Endothelial cell (in vitro differentiated cells): Measurements from ENCODE around the gene KRT6A. TPM values are rescaled to one million over a fixed set of nuclear protein-coding genes. Genes with fewer than 3 reads are reported as not detected.

Source experiments
- DNase-seq: peaks from one replicate; pipeline ENCODE4 v3.0.0; 2021; ENCODE audit warnings: low spot score
- H3K27ac Mint-ChIP-seq: one replicate; pipeline ENCODE4 v1.8.0; 2021; ENCODE audit warnings: mixed read lengths, inconsistent platforms; ENCODE audit not compliant: unreplicated experiment
- H3K27me3 Mint-ChIP-seq: one replicate; pipeline ENCODE4 v1.8.0; 2021; ENCODE audit warnings: mild to moderate bottlenecking, moderate library complexity, mixed read lengths, inconsistent platforms; ENCODE audit not compliant: unreplicated experiment
- H3K36me3 Mint-ChIP-seq: one replicate; pipeline ENCODE4 v1.8.0; 2021; ENCODE audit warnings: mild to moderate bottlenecking, low read depth, mixed read lengths, inconsistent platforms; ENCODE audit not compliant: unreplicated experiment
- H3K4me1 Mint-ChIP-seq: one replicate; pipeline ENCODE4 v1.8.0; 2021; ENCODE audit warnings: mild to moderate bottlenecking, mixed read lengths, inconsistent platforms; ENCODE audit not compliant: unreplicated experiment
- H3K4me3 Mint-ChIP-seq: one replicate; pipeline ENCODE4 v1.8.0; 2021; ENCODE audit warnings: mild to moderate bottlenecking, mixed read lengths, inconsistent platforms; ENCODE audit not compliant: unreplicated experiment
- H3K9me3 Mint-ChIP-seq: one replicate; pipeline ENCODE4 v1.8.0; 2021; ENCODE audit warnings: mixed read lengths, inconsistent platforms; ENCODE audit not compliant: unreplicated experiment
- CTCF ChIP-seq: fragments of 200-600 bp; sonication (generic); IDR thresholded peaks from one replicate; pipeline ENCODE4 v1.5.0; 2021; ENCODE audit warnings: antibody characterized with exemption; ENCODE audit not compliant: unreplicated experiment
- long read RNA-seq: library from polyadenylated mRNA; unstranded; transcript quantifications from one replicate; pipeline ENCODE4 v2.0.0, GENCODE V29; 2020; ENCODE audit not compliant: unreplicated experiment
- total RNA-seq: library from RNA; stranded (reverse); fragmentation: NEBNext Ultra II Directional; extraction: Animal tissue kit (Norgen Biotek cat#: 25700); gene quantifications from one replicate; pipeline ENCODE4 v1.2.1, GENCODE V29; 2021; ENCODE audit not compliant: unreplicated experiment

KRT6A gene
- total RNA-seq: not detected
- long read RNA-seq: 0 reads

GRCh38 chr12:52493172-52493571 lies at the start of gene KRT6A:
TSS of gene KRT6A (minus strand) at chr12:52493257. CDS start at chr12:52493188, 69 bp downstream.
- Mint-ChIP-seq H3K4me3 (no peak within 1 kb of the TSS), H3K27me3 (peaks cover 6% of the 10 kb centered on the region), H3K27ac (no peak within 1 kb of the TSS), H3K36me3 (no peaks in the 10 kb centered on the region), H3K9me3 (no peaks in the 10 kb centered on the region), H3K4me1 (peaks cover 8% of the 10 kb centered on the region)
- no peak for DNase-seq
- no peak for TF ChIP-seq CTCF

DNA sequence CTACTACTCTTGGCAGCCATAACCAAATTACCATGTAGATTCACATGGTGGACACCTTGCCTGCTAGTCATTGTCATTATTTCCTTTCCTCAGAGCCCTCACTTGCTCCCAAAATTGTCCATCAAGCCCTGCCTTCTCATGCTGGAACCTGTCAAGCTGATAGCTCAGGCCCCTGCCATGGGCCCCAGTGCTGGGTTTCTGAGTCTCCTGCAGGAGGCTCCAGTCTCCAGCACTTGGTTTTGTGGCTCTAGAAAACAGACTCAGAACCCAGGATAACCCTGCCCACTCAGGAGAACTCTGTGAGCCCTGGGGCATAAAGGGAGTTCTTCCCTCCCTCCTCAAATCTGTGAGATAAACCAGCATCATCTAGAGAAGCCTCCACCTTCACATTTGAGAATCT lies 49.1 kb upstream of the KRT6A start:
- Mint-ChIP-seq H3K36me3 (no peaks in the 10 kb centered on the region), H3K27me3 (peaks cover 2% of the 10 kb centered on the region), H3K4me3 (no peak overlapping the region), H3K27ac (no peak overlapping the region), H3K4me1 (no peaks in the 10 kb centered on the region), H3K9me3 (no peaks in the 10 kb centered on the region)
- no peak for TF ChIP-seq CTCF
- DNase-seq: no peak

GRCh38 chr12:52541709-52542108 lies 48.7 kb upstream of the KRT6A start:
- peaks cover 2% of the 10 kb centered on the region for H3K27me3 Mint-ChIP-seq
- H3K36me3 Mint-ChIP-seq: no peaks in the 10 kb centered on the region
- TF ChIP-seq CTCF: no peak
- H3K9me3 Mint-ChIP-seq: no peaks in the 10 kb centered on the region
- no peak overlapping the region for H3K4me3 Mint-ChIP-seq
- H3K27ac Mint-ChIP-seq: no peak overlapping the region
- no peaks in the 10 kb centered on the region for H3K4me1 Mint-ChIP-seq
- DNase-seq: no peak

- no peaks in the 10 kb centered on the region for H3K27me3 Mint-ChIP-seq
- no peaks in the 10 kb centered on the region for H3K9me3 Mint-ChIP-seq
- TF ChIP-seq CTCF: no peak
- H3K36me3 Mint-ChIP-seq: no peaks in the 10 kb centered on the region
- DNase-seq: no peak
- H3K4me3 Mint-ChIP-seq: no peak overlapping the region
- no peaks in the 10 kb centered on the region for H3K4me1 Mint-ChIP-seq
- H3K27ac Mint-ChIP-seq: no peak overlapping the region
These were observed 47.5 kb upstream of the KRT6A start for GRCh38 chr12:52540531-52540930.

DNA sequence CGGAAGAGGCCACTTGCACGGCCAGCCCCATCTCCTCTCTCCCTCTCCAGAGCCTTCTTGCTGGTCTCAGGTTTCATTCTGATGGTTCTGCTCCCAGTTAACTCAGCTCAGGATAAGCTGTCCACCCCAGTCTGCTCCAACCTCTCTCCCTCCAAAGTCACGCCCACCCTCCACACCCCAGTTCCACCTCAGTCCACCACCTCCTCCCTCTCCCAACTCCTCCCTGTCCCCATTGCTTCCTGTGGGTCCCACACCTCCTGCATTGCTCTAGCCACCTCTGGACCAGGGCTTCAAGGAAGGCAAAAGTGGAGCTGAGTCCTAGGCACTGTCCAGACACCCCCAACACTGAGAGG lies 46.7 kb upstream of the KRT6A start:
- Mint-ChIP-seq H3K27ac (no peak overlapping the region), H3K4me3 (no peak overlapping the region), H3K27me3 (no peaks in the 10 kb centered on the region), H3K4me1 (no peaks in the 10 kb centered on the region), H3K9me3 (no peaks in the 10 kb centered on the region), H3K36me3 (no peaks in the 10 kb centered on the region)
- TF ChIP-seq CTCF: no peak
- DNase-seq: no peak
